ENCODE results near the gene PSD4. TPM values are rescaled to one million over a fixed set of nuclear protein-coding genes. Genes with fewer than 3 reads are reported as not detected.

PSD4 gene
- total and polyA plus RNA-seq, 5 experiments from 2014 or later, result 22.8 to 124 (median 44.1) TPM

DNA sequence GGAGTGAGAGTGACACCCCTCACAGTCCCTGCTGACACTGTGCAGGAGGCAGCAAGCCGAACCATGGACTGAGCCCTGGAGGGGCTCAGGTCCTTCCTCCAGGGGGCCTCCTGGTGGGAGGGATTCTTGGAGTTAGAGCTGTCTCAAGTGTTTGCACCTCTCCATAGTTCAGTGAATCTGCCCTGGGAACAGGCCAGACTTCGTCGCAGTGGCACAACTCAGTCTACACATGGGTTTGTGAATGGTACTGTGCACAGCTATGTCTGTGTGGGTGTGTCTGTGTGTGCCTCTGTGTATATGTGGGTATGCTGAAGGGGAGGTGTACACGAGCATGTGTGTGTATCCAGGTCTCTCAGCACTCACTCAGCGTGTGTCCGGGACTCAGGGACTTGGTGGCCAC lies 68.6 kb downstream of the PSD4 start:
- Mint-ChIP-seq H3K9me3 (no peaks in the 10 kb centered on the region), H3K27me3 (no peaks in the 10 kb centered on the region), H3K4me3 (peak overlapping the region in 1 of 10 donors; percentile 20), H3K27ac (peak overlapping the region in 1 of 10 donors; percentile 76), H3K4me1 (peaks cover 0 to 31% (median 10%) of the 10 kb centered on the region in 4 donors), H3K36me3 (peaks cover 0 to 21% (median 0%) of the 10 kb centered on the region in 3 donors)
- no peak for ATAC-seq
- no peak for DNase-seq
- POLR2A ChIA-PET, result no interaction called here

DNA sequence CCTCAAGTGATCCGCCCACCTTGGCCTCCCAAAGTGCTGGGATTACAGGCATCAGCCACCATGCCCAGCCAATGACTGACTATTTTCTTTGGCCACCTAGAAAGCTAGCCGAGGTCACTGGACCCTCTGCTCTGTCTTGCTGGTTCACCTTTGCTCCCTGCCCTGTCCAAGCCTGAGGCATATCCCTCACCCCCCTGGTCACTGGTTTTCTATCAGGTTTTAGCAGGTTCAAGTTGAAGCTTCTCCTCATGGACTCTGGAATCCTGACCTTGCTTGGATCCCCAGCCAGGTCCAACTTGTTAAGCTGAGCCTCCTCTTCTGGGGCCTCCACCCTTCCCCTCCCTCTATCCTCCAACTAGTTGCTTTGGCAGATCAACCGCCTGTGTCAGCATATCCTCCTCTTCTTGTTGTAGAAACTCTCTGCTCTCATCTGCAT lies 71.5 kb downstream of the PSD4 start:
- Mint-ChIP-seq H3K9me3 (no peaks in the 10 kb centered on the region), H3K27me3 (no peaks in the 10 kb centered on the region), H3K27ac (peak overlapping the region in 4 of 10 donors; percentile 1 to 77 (median 34)), H3K4me3 (no peak overlapping the region), H3K36me3 (peaks cover 0 to 3% (median 0%) of the 10 kb centered on the region in 3 donors), H3K4me1 (peaks cover 12 to 20% (median 15%) of the 10 kb centered on the region in 4 donors)
- no peak for DNase-seq
- POLR2A ChIA-PET, result interaction anchor here (0.6 to 1.4 kb wide), 2 partner anchors 10 to 195 kb away, joined by 4 read pairs; no protein-coding TSS in a partner anchor
- no peak for ATAC-seq

DNA sequence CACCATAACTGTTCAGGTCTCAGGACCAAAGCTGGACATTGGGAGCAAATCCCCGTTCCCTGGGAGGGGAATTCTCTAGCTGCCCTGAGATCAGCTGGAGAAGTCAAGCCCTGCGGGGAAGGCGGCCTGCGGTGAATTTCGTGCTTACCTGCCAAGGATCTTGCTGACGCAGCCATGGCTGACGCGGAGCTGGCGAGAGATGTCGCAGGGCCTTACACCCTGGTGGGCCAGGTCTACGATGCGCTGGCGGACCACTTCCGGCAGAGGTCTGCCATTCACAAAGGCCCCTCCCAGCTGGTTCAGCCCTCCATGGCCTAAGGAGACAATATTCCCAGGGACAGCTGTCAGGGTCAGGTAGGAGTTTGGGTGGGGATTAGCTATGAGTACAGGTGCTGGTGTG lies 72.8 kb downstream of the PSD4 start:
- no peaks in the 10 kb centered on the region for H3K36me3 Mint-ChIP-seq
- no peak overlapping the region for H3K27ac Mint-ChIP-seq
- POLR2A ChIA-PET, result no interaction called here
- peaks cover 19 to 26% (median 25%) of the 10 kb centered on the region in 4 donors for H3K4me1 Mint-ChIP-seq
- DNase-seq (no peak), ATAC-seq (no peak)
- no peaks in the 10 kb centered on the region for H3K27me3 Mint-ChIP-seq
- H3K4me3 Mint-ChIP-seq, result no peak overlapping the region
- H3K9me3 Mint-ChIP-seq, result no peaks in the 10 kb centered on the region

DNA sequence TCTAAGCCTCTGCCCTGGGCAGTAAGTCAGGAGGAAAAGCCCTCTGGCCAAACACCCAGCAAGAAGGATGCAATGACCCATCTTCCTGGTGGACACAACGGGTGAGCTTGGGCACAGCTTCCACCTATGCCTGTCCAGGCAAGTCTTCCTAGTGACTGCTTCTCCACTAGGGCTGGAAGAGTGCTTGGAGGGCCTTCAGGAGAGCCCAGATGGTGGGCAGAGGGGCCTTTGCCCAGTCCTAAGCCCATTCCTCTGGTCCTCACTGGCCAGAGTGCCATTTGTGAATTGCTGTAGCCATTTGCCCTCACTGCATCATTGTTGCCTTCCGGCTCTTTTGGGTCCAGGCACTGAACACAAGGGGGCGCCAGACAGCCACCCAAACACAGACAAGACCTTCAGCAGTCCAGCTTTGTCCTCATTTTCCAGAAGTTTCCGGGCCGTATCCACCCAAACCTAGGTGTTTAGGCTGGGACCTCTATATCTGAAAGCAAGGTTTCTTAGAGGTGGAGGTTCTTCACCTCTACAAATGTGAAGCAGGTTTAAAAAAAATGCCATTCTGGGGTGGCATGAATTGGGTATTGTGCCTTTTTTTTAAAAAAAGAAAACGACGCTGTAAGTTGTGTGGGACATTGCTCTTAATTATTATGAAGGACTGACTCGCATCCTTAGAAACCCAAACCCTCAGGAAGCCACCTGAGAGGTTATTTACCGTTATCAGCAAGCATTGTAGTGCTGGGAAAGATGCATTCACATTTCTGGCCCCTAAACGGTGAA lies 75.4 kb downstream of the PSD4 start:
- H3K9me3 Mint-ChIP-seq, result peaks cover 0 to 13% (median 0%) of the 10 kb centered on the region in 9 donors
- DNase-seq (peak; percentile 59 to 86 (median 74)), ATAC-seq (peak; percentile 51 to 67)
- H3K36me3 Mint-ChIP-seq, result no peaks in the 10 kb centered on the region
- POLR2A ChIA-PET, result interaction anchor here (0.9 to 1.6 kb wide), 3 partner anchors 120 to 141 kb away, joined by 3 to 5 read pairs (median 4); no protein-coding TSS in a partner anchor
- H3K27me3 Mint-ChIP-seq, result no peaks in the 10 kb centered on the region
- peak overlapping the region in 1 of 10 donors; percentile 54 for H3K4me3 Mint-ChIP-seq
- H3K27ac Mint-ChIP-seq, result peak overlapping the region; percentile 35 to 93 (median 79)
- H3K4me1 Mint-ChIP-seq, result peaks cover 30 to 51% (median 50%) of the 10 kb centered on the region in 4 donors

DNA sequence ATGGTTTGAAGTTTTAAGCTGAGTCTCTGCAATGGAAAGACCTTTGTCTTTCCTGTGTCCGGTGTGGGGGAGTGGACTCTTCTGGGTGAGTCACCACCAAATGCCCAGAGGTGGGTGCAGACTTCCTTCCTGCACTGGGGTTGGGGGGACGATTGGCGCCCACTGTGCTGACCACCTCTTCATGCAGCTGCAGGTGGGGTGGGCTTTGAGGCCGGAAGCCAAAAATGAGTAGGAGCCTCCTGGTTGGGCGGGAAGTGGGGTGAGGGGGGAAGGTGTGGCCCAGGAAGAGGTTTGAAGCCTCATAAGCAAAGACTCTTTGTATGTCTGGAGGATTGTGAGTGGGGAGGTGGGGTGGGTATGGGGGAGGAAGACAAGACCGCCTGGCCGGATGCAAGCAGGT lies 77.3 kb downstream of the PSD4 start:
- H3K27me3 Mint-ChIP-seq, result no peaks in the 10 kb centered on the region
- peak in 9 of 10 donors; percentile 2 to 74 (median 33) for DNase-seq
- POLR2A ChIA-PET, result interaction anchor here (0.9 to 1.6 kb wide), 7 partner anchors 10 to 255 kb away, joined by 3 to 7 read pairs (median 3); no protein-coding TSS in a partner anchor
- H3K4me1 Mint-ChIP-seq, result peaks cover 39 to 70% (median 68%) of the 10 kb centered on the region in 4 donors
- H3K4me3 Mint-ChIP-seq, result peak overlapping the region; percentile 54 to 84 (median 66)
- no peaks in the 10 kb centered on the region for H3K36me3 Mint-ChIP-seq
- ATAC-seq, result peak; percentile 66 to 75
- H3K9me3 Mint-ChIP-seq, result peaks cover 0 to 13% (median 0%) of the 10 kb centered on the region in 9 donors
- H3K27ac Mint-ChIP-seq, result peak overlapping the region; percentile 71 to 93 (median 88)

DNA sequence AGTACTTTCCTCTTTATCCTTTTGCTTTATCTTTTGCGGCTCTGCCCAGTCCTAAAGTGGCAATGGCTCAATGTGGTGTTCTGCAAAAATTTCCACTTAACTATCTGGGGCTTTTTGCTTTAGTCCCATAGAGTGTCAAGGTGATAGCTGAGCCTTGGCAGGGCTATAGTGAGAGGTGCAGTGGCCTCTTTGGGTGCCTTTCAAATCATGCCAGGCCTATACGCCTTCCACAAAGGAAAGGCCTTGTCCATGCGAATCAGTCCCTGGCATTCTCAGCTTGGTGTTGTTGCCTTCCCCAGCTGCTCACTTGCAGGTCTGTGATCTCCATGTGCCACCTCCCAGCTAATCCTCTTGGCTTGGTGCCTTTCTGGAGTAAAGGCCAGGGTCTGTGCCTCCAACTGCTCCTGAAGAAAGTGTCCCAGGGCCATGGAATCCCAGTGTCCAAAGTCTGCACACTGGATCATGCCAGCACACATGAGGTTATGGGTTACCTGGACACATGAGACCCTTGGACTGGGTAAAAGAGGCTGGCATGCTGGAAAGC lies 78.3 kb downstream of the PSD4 start:
- ATAC-seq (no peak), DNase-seq (no peak)
- Mint-ChIP-seq H3K27me3 (no peaks in the 10 kb centered on the region), H3K9me3 (peaks cover 0 to 13% (median 0%) of the 10 kb centered on the region in 9 donors), H3K36me3 (no peaks in the 10 kb centered on the region), H3K27ac (peak overlapping the region; percentile 74 to 93 (median 88)), H3K4me3 (peak overlapping the region in 8 of 10 donors; percentile 11 to 81 (median 66)), H3K4me1 (peaks cover 42 to 79% (median 75%) of the 10 kb centered on the region in 4 donors)
- POLR2A ChIA-PET, result interaction anchor here (0.9 to 1.6 kb wide), 6 partner anchors 9 to 256 kb away, joined by 3 to 7 read pairs (median 4); no protein-coding TSS in a partner anchor

DNA sequence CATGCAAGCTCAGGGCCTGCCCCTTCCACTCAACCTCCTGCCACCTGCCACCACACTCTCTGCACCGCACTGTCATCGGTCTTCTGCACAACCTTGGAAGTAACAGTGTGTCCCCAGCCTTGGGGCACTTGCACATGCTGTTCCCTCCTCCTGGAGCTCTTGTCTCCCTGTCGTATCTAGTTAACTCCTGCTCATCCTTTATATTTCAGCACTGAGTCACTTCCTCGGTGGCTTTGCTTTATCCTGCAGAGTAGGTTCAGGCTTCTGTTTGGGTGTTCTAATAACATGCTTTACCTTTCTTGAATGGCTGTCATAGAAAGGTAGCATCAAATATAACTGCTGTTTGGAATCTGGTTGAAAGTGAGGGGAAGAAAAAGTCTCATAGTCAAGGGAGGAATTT lies 79.7 kb downstream of the PSD4 start:
- DNase-seq, result no peak
- POLR2A ChIA-PET, result interaction anchor here (0.5 to 1.2 kb wide), 3 partner anchors 18 to 627 kb away, joined by 3 to 5 read pairs (median 4); no protein-coding TSS in a partner anchor
- Mint-ChIP-seq H3K4me3 (peak overlapping the region in 9 of 10 donors; percentile 17 to 81 (median 54)), H3K4me1 (peaks cover 47 to 91% (median 88%) of the 10 kb centered on the region in 4 donors), H3K36me3 (no peaks in the 10 kb centered on the region), H3K9me3 (peaks cover 0 to 13% (median 0%) of the 10 kb centered on the region in 9 donors), H3K27me3 (no peaks in the 10 kb centered on the region), H3K27ac (peak overlapping the region; percentile 37 to 92 (median 88))
- peak in 1 of 2 donors; percentile 22 for ATAC-seq

DNA sequence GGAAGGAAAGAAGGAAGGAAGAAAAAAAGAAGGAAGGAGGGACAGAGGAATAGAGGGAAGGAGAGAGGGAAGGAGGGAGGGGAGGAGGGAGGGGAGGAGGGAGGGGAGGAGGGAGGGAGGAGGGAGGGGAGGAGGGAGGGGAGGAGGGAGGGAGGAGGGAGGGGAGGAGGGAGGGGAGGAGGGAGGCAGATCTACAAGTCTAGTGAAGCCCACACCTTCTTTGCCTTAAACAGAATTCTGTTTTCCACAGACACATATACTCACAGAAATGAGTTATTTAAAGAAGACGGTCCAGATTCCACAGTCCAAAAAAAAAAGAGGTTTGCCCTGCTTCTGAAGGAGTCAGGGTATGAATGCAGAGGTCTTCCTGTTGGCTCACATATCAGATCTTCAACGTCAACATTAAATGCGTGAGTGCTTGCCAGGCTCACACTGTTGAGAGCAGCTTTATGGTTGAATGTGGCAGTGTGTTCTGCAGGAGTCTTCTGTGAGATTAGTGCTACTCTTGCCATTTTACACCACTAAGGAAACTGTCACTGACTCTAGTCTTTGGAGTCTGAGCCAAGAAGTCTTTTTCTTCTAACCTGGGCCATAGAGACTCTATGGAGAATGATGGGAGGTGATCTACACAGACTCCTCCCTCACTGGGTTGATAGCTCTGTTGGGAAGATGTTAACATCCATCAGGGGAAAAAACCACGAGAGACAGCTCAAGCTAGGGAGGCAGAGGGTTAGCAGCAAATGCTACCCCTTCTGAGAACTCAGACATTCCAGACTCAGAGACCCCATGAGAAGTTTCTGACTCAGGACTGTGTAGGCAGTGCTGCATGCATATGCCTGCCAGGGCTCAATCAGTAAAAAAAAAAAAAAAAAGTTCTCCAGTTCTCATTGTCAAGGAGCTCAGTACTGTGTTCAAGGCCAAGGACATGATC lies 81.6 kb downstream of the PSD4 start:
- Mint-ChIP-seq H3K27ac (peak overlapping the region in 9 of 10 donors; percentile 9 to 92 (median 60)), H3K36me3 (no peaks in the 10 kb centered on the region), H3K27me3 (no peaks in the 10 kb centered on the region), H3K9me3 (peaks cover 0 to 13% (median 0%) of the 10 kb centered on the region in 9 donors), H3K4me3 (peak overlapping the region in 6 of 10 donors; percentile 2 to 43 (median 24)), H3K4me1 (peaks cover 53 to 88% (median 81%) of the 10 kb centered on the region in 4 donors)
- POLR2A ChIA-PET, result interaction anchor here (0.6 to 1.2 kb wide), 3 partner anchors 22 to 104 kb away, joined by 3 read pairs; no protein-coding TSS in a partner anchor
- ATAC-seq (peak in 1 of 2 donors; percentile 59), DNase-seq (peak in 1 of 10 donors; percentile 40)

DNA sequence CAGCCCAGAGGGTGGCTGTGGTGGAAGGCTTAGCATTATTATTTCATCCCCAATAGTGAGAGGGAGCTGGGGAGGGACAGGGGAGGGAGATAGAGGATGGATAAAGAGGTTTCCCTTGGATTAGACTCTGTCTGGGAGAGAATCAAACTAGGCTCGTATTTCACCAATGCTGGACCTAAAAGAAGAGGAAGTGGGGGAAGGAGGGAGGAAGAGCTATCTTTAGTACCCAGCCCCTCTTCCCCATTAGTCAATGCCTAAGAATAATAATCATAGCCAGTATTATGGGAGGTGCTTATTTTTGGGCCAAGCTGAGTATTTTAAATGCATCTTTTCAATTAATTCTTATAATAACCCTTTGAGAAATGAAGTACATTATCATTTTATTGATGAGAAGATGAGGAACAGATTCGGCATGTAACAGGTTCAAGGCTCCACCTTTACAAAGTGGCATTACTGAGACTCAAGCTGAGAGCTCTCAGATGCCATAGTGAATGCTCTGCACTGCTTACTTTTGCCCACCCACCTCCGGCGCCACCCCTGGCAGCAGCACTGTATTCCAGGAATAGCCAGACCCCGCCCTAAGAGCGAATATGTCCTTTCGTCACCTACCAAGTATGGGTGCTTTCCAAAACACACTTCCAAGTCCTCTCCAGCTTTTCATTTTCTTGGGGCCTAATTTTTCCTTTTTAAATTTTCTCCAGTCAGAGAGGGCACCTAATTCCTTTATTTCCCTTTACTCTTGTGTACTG lies 83.9 kb downstream of the PSD4 start:
- Mint-ChIP-seq H3K27ac (peak overlapping the region in 8 of 10 donors; percentile 15 to 89 (median 60)), H3K4me1 (peaks cover 45 to 77% (median 67%) of the 10 kb centered on the region in 4 donors), H3K36me3 (no peaks in the 10 kb centered on the region), H3K27me3 (no peaks in the 10 kb centered on the region), H3K9me3 (peaks cover 0 to 11% (median 0%) of the 10 kb centered on the region in 9 donors), H3K4me3 (peak overlapping the region in 4 of 10 donors; percentile 16 to 71 (median 40))
- ATAC-seq (no peak), DNase-seq (no peak)
- POLR2A ChIA-PET, result no interaction called here

DNA sequence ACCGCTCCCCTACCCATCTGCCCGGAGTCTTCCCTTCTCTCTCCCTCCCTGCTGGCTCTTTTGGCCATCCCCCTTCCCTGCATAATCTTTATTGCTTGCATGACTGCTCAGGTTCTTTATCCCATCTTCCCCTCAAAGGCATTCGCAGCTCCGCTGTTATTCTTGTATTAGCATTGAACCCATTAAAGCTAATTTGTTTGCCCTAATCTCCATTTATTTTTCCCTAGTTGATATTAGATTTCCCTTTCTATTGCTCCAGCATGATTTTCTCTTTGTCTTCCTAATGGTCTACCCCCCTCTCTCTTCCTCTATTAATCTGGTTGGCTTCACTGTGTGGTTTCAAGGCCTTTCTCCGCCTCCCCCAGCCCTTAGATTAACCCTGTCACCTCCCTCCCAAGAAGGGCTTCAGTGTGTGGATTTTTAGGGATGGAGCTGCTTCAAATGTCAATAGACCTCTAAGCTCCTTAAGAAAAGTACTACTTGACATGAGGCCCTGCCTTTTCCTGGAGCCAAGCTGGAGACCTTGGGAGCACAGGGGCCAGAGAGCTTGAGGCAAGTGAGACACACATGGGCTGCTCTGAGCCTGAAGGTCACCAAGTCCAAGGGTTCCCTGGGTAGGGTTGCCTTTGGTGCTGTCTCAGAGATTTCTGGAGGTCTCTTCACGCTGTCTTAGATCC lies 84.8 kb downstream of the PSD4 start:
- no peaks in the 10 kb centered on the region for H3K36me3 Mint-ChIP-seq
- peaks cover 36 to 68% (median 58%) of the 10 kb centered on the region in 4 donors for H3K4me1 Mint-ChIP-seq
- peak overlapping the region in 8 of 10 donors; percentile 11 to 78 (median 62) for H3K27ac Mint-ChIP-seq
- peaks cover 0 to 2% (median 0%) of the 10 kb centered on the region in 9 donors for H3K9me3 Mint-ChIP-seq
- DNase-seq (no peak), ATAC-seq (no peak)
- H3K27me3 Mint-ChIP-seq, result no peaks in the 10 kb centered on the region
- POLR2A ChIA-PET, result interaction anchor here (1.5 kb wide), 1 partner anchor 15 kb away, joined by 3 read pairs; no protein-coding TSS in a partner anchor
- peak overlapping the region in 3 of 10 donors; percentile 16 to 45 (median 39) for H3K4me3 Mint-ChIP-seq

All from naive thymus-derived CD8-positive, alpha-beta T cell (primary cell).